Astrocyte of the spinal cord (primary cell): ENCODE measurements around the gene DPEP1.
A peak's percentile ranks its signal among the peaks of the same experiment; 100 is the strongest.
"Not testable (repeated sequence)": the region's sequence is repeated elsewhere in the genome, so short reads cannot be mapped to it uniquely, and the experiment has no call there.

Source experiments
- DNase-seq: peaks from one replicate; pipeline ENCODE4 v3.0.0; 2011; ENCODE audit warnings: low read depth, low spot score
- H3K4me3 ChIP-seq: 2 replicates; pipeline ENCODE4 v1.5.1; 2011; ENCODE audit warnings: low read depth, mild to moderate bottlenecking, low read length, moderate library complexity
- in situ Hi-C: cut with HindIII; loops from 2 replicates; pipeline ENCODE4 v1.10.0; 2017; ENCODE audit warnings: low sequenced_read_pairs
- TF ChIP-seq, protein P1 (sequence below): IDR thresholded peaks from 2 replicates; pipeline ENCODE4 v1.5.1; 2012; ENCODE audit warnings: low read depth, mild to moderate bottlenecking, low read length, inconsistent platforms

DPEP1 gene

DNA sequence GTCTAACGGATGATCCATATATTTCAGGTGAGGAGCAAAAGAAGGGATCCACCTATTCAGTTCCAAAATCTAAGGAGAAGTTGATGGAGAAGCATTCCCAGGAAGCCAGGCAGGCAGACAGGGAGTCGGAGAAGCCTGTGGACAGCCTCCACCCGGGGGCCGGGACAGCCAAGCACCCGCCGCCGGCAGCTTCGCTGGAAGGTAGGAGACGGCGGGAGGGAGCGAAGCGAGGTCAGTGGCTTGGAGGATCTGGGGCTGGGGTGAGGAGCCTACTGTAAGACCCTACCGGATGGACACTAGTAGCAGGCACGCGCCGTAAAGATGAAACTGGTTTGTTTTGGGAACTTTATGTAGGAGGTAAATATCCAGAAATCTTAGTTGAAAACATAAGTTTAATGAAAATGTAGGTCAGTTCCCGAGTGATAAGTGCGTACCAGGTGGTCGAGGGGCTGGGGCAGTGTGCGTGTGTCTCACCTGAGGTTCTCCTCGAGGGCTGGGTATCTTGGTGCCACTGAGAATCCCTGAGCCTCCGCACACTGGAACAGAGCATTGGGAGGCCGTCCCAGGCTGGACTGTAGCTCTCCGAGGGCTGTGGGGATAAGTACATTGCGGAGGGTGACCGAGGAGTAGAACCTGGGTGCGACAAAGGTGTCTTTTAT is 44.9 kb downstream of the DPEP1 start:
- H3K4me3 ChIP-seq, result peak overlapping the region; percentile 97
- no peak for DNase-seq
- in situ Hi-C loops, result no loop called here
- TF ChIP-seq, protein P1, sequence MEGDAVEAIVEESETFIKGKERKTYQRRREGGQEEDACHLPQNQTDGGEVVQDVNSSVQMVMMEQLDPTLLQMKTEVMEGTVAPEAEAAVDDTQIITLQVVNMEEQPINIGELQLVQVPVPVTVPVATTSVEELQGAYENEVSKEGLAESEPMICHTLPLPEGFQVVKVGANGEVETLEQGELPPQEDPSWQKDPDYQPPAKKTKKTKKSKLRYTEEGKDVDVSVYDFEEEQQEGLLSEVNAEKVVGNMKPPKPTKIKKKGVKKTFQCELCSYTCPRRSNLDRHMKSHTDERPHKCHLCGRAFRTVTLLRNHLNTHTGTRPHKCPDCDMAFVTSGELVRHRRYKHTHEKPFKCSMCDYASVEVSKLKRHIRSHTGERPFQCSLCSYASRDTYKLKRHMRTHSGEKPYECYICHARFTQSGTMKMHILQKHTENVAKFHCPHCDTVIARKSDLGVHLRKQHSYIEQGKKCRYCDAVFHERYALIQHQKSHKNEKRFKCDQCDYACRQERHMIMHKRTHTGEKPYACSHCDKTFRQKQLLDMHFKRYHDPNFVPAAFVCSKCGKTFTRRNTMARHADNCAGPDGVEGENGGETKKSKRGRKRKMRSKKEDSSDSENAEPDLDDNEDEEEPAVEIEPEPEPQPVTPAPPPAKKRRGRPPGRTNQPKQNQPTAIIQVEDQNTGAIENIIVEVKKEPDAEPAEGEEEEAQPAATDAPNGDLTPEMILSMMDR, result no peak

DNA sequence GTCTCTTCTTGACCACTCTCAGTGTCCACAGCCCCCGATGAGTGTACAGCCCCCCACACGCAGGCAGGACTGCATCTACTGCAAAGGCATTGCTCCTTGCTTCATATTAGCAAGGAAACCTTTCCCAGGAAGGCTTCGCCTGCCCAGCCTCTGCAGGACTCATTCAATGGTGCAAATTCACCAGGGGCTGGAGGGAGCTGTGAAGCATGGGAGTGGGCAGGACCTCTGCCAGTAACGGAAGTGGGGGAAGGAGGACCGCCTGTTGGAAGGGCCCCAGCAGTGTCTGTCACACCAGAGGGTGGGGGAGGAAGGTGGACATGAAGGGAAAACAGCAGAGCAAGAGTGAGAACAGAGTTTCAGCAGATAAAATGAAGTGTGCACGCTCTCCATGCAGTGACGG is 46.7 kb downstream of the DPEP1 start:
- no peak for DNase-seq
- in situ Hi-C loops, result no loop called here
- TF ChIP-seq, protein P1, result no peak
- H3K4me3 ChIP-seq, result no peak overlapping the region

DNA sequence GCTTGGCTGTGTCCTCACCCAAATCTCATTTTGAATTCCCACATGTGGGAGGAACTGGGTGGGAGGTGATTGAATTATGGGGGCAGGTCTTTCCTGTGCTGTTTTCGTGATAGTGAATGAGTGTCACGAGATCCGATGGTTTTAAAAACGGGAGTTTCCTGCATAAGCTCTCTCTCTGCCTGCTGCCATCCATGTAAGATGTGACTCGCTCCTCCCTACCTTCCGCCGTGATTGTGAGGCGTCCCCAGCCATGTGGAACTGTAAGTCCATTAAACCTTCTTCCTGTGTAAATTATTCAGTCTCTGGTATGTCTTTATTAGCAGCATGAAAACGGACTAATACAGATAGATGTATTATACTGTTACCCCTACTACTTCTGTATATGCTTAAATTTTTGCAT is 47.8 kb downstream of the DPEP1 start:
- in situ Hi-C loops, result no loop called here

DNA sequence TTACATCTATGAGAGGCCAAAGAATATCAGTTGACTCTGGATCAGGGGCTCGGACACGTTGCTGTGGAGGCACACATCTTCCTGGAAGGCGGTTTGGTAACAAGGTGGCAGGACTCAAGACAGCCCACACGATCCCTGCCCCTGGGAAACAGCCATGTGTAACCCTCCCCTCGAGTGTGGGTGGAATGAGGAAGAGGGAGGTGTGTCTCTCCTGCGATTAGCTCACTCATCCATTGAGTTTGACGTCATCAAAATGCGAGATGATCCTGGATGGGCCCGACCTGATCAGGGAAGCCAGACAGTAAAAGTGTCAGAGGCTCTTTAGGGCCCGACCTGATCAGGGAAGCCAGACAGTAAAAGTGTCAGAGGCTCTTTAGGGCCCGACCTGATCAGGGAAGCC is 50.8 kb downstream of the DPEP1 start:
- H3K4me3 ChIP-seq, in situ Hi-C loops, DNase-seq: not testable (repeated sequence)

More for the DNA sequence above, 47.8 kb downstream of the DPEP1 start:
- no peak for DNase-seq
- H3K4me3 ChIP-seq, result no peak overlapping the region
- TF ChIP-seq, protein P1, result no peak

DNA sequence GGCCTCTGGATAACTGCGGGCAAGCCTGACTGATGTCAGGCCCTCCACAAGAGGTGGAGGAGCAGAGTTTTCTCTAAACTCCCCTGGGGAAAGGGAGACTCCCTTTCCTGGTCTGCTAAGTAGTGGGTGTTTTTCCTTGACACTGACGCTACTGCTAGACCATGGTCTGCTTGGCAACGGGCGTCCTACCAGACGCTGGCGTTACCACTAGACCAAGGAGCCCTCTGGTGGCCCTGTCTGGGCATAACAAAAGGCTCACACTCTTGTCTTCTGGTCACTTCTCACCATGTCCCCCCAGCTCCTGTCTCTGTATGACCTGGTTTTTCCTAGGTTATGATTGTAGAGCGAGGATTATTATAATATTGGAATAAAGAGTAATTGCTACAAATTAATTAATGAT is 53.6 kb downstream of the DPEP1 start:
- H3K4me3 ChIP-seq, in situ Hi-C loops: not testable (repeated sequence)
- peak; percentile 58 for DNase-seq
- TF ChIP-seq, protein P1, result peak; percentile 61

DNA sequence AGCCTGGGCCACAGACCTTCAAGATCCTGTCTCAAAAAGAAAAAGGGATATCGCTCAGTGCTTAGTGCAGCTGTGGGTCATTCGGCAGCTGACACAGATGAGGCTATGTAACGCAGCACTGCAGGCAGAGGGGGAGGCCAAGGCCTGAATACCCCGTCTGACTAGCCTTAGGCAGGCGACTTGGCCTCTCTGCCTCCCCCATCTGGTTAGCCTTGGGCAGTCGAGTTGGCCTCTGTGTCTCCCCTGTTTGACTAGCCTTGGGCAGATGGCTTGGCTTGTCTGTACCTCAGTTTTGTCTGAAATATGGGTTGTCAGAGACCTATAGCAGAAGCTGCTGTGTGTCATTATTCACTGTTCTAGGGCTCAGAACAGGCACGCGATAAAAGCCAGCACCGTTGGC is 54.2 kb downstream of the DPEP1 start:
- in situ Hi-C loops, result no loop called here
- DNase-seq, result no peak
- no peak overlapping the region for H3K4me3 ChIP-seq
- TF ChIP-seq, protein P1, result no peak

DNA sequence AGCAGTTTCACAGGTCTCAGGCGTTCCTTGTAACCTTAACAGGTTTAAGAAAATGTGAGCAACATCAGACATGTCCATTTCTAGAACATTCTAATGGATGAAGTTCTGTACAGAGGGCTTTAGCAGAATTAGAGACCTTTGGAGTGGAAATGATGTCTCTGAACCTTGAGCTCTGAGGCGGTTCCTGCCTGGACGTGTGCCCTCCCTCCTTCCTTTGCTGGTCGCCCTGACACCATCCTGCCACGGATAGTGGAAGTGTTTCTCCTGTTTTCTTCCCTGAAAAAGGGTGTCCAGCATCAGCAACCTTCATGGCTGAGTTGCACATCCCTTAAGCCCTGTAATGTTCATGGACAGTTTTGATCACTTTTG is 55.3 kb downstream of the DPEP1 start:
- H3K4me3 ChIP-seq, result no peak overlapping the region
- TF ChIP-seq, protein P1, result no peak
- in situ Hi-C loops, result no loop called here
- no peak for DNase-seq
